Endometrial microvascular endothelial cells (primary cell): ENCODE measurements around the gene FERMT3. TPM values are rescaled to one million over a fixed set of nuclear protein-coding genes. Genes with fewer than 3 reads are reported as not detected.

Source experiments
- in situ Hi-C: cut with HindIII; loops from 2 replicates; pipeline ENCODE4 v1.10.0; 2017; ENCODE audit warnings: low sequenced_read_pairs, low pct_unique_long_range_greater_than_20kb; ENCODE audit errors: inconsistent ontology term
- total RNA-seq: library from RNA; depleted of rRNA; stranded (reverse); fragments of >200 nt; gene quantifications from one replicate; pipeline ENCODE4 v1.2.3, GENCODE V29; 2015; ENCODE audit errors: inconsistent ontology term

Gene FERMT3
- 47.3 TPM for total RNA-seq

DNA sequence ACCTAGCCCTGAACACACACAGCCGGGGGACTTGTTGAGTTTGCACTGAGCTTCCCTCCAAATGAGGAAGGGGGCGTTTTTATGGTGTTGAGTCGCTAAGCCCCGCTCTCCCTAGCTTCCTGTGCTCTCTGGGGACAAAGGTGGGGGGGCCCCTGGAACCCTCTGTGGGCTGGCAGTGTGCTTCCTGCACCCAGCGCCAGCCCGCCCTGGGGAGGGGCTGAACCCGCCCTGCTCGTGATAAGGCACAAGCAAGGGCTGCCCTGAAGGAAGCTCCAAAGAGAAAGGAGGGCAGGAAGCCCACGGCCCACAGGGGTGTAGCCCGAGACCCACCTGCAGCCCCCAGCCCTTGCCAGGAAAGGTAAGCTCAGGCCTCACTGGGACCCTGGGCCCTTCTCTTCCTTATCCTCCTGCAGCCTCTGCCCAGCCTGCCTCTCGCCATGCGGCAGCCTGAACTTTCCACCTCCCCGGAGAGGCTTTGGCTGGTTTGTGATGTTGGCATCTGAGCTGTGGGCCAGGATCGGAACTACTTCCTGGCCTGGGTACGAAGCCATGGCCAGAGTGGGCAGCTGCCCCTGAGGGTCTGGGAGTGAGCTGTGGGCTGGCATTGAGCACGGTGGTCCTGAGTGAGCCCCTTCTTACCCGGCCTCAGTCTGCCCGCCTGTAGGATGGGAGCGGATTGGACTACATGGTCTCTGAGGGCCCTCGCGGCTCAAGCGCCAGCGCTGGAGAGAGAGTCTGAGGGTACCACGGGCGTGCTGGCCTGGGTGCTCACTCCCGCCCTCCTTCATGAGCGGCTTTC lies at the start of gene FERMT3:
FERMT3 (plus strand) TSS at position 265 of the 799 bp plus-strand sequence. CDS start 644 bp downstream, outside the sequence.
- in situ Hi-C loops, result loop anchor here (10.0 kb wide), 1 partner anchor 202 kb away; no protein-coding TSS in a partner anchor

DNA sequence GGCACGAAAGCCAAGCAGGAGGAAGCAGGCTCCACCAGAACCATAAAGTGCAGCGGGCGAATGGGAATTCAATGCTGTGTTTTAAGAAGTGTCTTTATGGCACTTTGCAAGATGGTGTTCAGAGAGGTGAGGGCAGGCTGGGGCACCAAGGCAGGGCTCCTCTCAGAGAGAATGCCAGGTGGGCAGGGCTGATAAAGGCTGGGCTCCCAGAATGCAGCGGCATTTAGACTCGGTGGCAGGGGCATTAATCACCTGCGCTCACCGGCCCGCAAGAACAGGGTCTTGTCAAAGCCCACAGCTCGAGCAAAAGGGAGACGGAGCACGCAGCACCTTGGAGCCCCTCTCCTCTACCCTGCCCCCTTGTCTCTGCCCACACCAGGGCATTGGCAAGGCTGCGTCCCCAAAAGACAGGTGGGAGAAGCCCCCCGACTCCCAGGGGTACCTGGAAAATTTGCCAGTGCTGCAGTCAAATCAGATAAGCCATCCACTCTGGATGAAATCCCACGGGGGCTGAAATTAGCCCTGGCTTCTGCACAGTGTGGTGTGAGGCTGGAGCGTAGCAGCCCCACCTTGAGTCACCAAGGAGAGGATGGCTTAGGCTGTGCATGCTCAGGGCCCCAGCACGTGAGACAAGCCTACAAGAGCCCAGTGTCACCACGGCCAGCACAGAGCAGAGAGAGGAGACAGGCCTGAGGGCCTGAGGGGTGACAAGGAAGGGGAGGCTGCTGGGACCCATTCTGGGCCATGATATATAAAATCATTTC lies 48.7 kb upstream of the FERMT3 start:
- in situ Hi-C loops, result no loop called here

DNA sequence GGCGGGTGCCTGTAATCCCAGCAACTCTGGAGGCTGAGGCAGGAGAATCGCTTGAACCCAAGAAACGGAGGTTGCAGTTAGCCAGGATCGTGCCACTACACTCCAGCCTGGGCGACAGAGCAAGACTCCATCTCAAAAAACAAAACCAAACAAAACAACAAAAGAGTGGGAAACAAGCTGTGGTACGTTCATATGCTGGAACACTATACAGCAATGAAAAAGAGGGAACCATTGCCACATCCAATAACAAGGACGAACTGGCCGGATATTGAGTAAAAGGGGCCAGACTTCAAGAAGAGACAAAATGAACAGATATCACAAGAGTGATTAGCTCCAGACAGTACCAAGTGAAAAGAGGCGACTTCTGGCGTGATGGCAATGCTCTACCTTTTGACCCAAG lies 45.5 kb upstream of the FERMT3 start:
- in situ Hi-C loops, result loop anchor here (5.0 kb wide), 1 partner anchor 159 kb away; no protein-coding TSS in a partner anchor

DNA sequence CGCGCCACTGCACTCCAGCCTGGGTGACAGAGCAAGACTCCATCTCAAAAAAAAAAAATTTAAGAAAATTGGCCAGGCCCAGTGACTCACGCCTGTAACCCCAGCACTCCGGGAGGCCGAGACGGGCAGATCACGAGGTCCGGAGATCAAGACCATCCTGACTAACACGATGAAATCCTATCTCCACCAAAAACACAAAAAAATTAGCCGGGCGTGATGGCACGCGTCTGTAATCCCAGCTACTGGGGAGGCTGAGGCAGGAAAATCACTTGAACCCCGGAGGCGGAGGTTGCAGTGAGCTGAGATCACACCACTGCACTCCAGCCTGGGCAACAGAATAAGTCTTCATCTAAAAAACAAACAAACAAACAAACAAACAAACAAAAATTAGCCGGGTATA lies 43.8 kb upstream of the FERMT3 start:
- in situ Hi-C loops, result loop anchor here (5.0 kb wide), 1 partner anchor 160 kb away; no protein-coding TSS in a partner anchor

DNA sequence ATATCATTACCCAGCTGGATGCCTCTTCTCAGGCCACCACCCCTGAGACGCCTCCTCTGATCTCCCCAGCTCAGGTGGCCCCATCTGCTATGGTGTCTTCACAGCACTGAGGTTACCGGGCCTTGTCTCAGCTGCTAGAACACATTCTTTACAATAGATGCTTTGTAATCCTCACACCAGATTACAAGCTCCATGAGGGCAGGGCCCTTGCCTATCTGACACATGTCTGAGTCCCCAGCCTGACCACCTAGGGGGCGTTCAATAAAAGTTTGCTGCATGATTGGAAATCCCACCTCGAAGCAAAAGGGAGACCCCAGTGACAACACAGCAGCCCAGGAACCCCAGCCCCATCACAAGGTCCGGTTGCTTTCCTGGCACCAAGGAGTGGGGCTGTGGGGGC lies 42.6 kb upstream of the FERMT3 start:
- in situ Hi-C loops, result loop anchor here (5.0 kb wide), 1 partner anchor 162 kb away; no protein-coding TSS in a partner anchor

DNA sequence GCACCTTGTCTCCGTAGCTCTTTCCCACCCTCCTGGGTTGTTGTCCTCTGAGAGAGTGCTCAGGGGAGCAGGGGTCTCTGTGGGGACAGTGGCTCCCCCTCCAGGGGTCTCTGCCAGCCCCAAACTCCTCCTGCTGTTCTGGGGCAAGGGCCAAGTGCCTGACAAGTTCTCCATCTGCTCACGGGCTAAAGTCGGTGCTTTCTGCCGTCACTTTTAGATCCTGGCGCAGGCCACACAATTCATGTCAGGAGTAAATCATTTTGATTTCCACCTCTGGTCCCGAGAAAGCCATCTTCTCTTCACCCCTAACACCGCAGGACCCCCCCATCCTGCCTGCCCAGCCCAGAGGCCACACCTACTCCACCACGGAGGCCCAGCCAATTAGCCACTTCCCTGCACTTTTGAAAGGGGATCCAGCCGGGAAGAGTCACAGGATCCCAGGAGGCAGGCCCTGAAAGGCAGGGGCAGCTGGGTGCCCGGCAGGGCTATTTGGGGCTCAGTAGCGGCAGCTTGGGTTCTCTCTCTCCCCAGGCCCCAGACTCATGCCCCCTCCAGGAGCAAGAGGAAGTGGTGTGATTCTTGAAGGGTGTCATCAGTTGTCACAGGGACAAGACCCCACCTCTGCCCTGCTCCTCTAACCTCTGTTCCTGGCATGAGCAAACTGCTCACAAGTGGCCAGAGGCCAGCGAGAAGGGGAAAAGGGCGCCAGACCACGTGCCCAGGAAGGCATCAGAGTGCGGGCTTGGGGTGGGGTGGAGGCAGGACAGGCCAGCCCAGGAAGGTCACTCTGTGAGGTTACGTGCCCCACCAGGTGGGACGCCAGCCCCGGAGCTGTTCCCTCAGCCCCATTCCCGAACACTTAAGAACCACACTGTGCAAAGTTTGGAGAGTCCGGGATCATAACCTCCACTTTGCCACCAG lies 41.9 kb upstream of the FERMT3 start:
- in situ Hi-C loops, result loop anchor here (5.0 kb wide), 1 partner anchor 162 kb away; no protein-coding TSS in a partner anchor

DNA sequence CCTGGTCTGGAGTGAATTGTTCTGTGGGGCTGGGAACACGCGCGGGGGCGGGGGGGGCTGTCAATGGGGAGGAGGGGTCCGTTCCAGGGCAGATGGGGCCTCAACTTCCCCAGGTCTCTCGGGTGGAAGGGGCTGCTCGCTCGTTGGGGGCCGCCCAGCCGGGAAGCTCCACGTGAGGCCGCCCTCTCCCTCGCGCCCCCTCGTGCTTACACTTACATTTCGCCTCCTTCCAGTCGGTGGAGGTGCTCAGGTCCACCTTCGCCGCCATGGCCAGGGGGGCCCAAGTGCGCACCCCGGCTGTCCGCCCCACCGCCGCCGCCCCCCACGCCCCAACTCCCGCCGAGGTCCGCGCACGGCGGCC lies 41.1 kb upstream of the FERMT3 start:
- in situ Hi-C loops, result no loop called here

DNA sequence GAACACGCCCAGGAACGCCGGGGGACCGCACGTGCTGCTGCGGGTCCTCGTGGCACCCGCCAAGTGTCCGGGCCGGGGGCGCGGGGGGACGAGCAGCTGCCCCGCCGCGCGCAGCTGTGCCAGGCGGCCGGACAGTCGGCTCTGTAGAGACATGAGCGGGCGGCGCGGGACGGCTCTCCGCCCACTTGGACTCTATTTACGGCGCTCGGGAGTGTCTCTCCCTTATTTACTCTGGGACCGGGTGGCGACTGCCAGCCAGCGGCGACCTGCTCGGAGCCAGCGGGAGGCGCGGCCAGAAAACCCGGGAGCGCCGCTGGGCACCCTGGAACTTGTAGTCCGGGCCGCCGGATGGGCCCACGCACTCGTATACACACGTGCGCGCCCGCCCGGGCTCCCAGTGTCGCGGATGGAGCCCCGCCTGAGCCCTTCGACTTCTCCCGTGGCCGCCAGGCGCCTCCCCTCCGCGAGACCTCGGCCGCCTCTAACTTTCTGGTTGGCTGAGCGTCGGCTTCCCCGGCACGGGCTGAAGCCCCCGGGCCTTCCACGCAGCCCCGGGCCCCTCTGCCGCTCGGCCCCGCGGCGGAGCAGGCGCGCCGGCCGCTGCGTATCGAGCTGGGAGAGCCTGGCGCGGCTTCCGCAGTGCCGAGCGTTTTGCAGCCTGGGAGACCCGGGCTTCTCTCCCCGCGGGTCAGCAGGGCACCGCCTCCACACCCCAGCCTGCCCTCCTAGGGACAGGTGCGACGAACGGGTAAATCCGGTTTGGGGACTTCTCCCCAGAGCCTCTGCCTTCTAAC lies 40.5 kb upstream of the FERMT3 start, which contains the start of gene MACROD1:
MACROD1 (minus strand) TSS at position 272 of the 794 bp plus-strand sequence; CDS start at position 153, 119 bp downstream.
- in situ Hi-C loops, result no loop called here

DNA sequence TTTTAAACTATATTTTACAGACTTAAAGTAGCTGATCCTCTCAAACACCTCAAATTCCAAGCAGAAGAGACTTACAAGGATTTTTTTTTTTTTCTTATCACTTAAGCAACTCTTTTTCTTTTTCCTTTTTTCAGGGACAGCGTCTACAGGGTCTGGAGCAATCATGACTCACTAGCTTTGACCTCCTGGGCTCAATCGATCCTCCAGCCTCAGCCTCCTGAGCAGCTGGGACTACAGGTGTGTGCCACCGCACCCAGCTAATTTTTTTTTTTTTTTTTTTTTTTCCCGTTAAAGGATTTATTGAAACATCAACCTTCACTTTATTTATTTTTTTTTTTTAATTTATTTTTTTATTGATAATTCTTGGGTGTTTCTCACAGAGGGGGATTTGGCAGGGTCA lies 36.1 kb upstream of the FERMT3 start:
- in situ Hi-C loops, result no loop called here

DNA sequence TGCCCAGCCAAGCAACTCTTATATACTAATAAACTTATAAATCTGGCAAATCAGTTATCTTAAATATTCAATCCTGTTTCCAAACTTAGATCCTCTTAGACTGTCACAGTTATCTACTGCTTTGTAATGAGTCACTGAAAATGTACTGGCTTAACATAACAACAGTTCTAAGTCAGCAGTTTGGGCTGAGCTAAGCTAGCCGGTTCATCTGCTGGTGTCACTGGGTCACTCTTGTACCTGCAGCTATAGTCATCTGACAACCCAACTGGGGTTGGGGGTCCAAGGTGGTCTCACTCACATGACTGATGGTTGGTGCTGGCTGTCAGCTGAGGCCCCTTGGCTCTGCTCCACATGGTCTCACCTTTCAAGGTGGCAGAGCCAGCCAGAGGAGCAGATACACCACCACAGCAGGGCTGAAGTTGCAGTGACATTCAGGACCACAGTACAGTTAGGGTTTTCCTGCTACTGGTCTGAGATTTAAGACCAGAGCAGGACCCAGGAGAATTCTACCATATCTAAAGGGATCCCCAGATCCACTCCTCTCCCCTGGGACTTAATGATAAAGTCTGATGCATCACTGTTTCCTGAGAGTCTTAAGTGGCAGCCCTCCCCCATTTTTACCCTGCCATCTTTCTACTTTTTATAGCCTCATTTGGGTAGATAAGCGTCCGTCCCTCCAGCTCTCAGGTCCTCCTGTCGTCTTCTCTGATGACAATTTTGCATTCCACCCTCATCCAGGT lies 32.7 kb upstream of the FERMT3 start:
- in situ Hi-C loops, result no loop called here

DNA sequence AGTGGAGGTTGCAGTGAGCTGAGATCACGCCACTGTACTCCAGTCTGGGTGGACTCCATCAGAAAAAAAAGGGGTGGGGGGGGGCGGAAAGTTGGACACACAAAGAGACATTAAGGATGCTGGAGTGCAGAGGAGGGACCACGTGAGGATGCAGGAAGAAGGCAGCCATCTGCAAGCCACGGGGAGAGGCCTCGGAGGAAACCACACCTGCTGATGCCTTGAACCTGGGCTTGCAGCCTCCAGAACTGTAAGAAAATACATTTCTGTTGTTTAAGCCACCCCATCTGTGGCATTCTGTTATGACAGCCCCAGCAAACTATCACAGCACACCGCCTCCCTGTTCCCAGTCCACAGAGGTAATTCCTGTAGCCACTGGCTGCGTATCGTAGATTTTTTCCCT lies 29.8 kb upstream of the FERMT3 start:
- in situ Hi-C loops, result no loop called here

DNA sequence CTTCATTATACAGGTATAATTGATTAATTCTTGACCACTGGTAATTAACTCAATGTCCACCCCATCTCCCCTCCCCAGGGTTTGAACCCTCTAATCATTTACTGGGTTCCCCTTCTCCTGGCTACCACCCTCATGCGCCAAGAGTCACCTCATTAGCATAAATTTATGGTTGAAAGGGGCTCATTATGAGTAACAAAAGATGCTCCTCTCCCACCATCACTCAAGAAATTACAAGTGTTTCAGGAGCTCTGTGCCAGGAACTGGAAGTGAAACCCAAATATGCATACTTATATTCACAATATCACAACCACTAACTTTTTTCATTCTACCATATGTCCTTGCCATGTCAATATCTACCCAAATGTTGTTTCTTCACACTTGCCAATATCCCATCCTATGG lies 28.3 kb upstream of the FERMT3 start:
- in situ Hi-C loops, result no loop called here

DNA sequence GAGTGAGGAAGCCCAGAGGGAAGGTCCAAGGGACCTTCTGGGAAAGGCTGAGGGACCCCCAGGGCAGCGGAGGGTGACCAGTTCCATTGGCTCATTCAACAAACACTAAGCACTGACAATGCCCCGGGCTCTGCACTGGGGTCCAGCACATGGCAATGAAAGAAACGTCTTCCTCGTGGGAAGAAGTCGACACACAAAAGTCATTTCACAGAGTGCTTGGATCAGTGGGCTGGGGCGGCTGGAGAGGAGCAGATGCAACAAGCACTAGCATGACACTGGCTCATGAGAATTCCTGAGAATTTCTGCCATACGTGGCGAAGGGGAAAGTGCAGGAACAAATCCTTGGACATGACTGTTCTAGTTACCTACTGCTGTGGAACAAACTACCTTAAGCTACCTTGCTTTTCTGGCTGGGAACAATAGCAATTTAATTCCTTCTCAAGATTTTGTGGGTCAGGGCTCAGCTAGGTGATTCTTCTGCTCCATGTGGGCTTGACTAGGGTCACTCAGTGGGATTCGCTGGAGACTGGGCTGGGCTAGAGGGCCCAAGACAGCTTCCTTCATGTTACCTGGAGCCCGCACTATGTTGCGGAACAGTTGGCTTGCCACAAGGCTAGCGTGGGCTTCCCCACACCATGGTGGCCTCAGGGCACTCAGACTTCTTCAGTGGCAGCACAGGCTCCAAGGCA lies 27.4 kb upstream of the FERMT3 start:
- in situ Hi-C loops, result no loop called here

DNA sequence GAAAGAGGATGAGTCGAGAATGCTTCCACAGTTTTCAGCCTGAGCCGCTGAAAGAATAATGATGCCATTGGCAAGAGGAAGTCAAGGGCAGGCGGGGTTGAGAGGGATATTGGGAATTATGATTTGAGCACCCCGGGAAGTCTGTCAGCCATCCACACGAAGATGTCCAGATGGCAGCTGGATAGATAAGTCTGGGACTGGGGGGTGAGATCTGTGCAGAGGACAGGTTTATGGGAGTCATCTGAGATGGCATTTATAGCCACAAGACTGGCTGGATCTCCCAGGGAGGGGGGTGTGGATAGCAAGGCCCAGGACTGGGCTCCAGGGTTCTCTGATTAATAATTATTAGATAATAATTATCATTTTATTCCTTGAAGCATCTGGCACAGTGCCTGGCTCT lies 25.6 kb upstream of the FERMT3 start:
- in situ Hi-C loops, result no loop called here

DNA sequence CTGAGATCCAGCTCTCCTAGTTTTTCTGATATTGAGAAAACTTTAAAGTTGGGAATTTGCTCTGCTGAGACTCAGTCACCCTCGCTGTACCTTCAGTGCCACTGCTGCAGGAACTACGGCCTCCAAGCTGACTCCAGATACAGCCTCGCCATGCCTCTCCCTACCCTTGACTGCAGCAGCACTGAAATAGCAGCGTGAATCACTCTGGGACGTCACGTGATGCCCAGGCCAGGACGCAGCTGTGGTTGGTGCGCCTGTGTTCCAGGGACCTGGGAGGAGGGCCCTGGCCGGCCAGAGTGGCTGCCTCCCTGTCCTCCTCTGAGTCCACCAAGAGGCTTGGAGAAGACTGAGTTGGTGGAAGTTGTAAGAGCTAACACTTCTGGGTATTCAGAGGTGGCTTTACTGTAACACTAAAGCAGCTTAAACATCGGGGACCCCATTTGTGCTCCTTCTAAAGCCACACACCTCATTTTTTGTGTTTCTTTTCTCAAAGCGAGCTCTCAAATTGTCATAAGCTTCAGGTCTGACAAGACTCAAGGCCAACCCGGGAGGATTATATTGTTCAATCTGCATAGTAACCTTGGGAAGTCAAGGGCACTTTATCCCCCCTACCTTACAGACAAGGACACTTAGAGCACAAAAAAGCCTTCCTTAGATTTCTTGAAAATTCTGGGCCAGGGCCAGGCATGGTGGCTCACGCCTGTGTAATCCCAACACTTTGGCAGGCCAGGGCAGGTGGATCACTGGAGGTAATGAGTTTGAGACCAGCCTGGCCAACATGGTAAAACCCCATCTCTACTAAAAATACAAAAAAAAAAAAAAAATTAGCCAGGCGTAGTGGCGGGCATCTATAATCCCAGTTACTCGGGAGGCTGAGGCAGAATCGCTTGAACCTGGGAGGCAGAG lies 24.8 kb upstream of the FERMT3 start:
- in situ Hi-C loops, result no loop called here

DNA sequence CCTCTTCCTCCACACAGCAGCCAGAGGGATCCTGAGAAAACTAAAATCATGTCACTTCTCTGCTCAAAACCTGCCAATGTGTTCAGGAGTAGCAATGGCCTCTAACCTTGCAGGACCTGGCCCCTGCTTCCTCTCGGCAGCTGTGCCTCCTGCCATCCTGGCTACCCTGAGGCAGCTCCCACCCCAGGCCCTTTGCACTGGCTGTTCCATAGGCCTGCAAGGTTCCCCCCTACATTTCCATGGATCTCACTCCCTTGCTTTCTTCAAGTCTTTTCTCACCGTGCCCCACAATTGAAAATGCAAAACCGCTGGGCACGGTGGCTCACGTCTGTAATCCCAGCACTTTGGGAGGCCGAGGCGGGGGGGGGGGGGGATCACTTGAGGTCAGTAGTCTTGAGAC lies 22.6 kb upstream of the FERMT3 start:
- in situ Hi-C loops, result no loop called here
